GDM1 (cell line): ENCODE data around the gene LSM14A.
"Not testable (repeated sequence)": the region's sequence is repeated elsewhere in the genome, so short reads cannot be mapped to it uniquely, and the experiment has no call there.

Experiments used
- DNase-seq: peaks from one replicate; lab custom pipeline; 2025; lab: John Stamatoyannopoulos, UW

LSM14A gene

DNA sequence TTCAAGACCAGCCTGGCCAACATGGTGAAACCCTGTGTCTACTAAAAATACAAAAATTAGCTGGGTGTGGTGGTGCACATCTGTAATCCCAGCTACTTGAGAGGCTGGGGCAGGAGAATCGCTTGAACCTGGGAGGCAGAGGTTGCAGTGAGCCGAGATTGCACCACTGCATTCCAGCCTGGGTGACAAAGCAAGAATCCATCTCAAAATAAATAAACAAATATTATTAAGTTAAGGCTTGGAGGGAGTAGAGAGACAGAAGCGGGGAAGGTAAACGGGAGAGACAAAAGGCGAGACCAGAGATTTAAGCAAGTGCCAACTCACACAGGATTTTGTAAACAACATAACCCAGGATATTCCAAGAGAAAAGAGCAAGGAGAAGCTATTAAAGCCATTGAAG is 12.8 kb upstream of the LSM14A start:
- DNase-seq = not testable (repeated sequence)

DNA sequence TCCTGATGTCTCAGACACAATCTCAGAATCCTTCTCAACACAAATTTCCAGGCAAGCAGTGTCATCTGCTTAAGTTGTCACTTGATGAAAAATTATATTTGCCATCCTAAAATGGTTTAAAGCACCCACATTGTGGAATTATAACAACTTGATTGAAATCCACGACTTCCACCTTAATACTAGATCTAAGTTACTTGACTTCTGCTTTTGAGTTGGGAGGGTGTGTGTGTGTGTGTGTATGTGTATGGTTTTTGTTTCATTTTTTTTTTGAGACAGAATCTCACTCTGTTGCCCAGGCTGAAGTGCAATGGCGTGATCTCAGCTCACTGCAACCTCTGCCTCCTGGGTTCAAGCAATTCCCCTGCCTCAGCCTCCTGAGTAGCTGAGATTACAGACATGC is 10.4 kb upstream of the LSM14A start:
- not testable (repeated sequence) for DNase-seq

DNA sequence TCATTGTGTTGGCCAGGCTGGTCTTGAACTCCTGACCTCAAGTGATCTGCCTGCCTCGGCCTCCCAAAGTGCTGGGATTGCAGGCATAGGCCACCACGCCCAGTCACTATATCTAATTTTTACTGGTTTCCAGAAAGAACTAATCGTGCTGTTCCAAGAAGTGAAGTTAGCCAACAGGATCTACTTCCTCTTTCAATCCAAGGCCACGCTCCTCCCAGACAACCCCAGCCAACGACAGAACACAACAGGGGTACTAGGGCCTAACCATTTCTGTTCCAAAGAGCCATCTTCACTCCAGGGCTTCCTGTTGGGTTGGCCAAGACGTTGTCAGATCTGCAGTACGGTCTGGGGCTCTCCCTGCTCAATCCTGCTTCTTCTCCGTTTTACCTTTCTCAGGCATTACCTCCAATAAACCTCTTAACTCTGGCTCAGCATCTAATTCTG is 7.0 kb upstream of the LSM14A start:
- no peak for DNase-seq

DNA sequence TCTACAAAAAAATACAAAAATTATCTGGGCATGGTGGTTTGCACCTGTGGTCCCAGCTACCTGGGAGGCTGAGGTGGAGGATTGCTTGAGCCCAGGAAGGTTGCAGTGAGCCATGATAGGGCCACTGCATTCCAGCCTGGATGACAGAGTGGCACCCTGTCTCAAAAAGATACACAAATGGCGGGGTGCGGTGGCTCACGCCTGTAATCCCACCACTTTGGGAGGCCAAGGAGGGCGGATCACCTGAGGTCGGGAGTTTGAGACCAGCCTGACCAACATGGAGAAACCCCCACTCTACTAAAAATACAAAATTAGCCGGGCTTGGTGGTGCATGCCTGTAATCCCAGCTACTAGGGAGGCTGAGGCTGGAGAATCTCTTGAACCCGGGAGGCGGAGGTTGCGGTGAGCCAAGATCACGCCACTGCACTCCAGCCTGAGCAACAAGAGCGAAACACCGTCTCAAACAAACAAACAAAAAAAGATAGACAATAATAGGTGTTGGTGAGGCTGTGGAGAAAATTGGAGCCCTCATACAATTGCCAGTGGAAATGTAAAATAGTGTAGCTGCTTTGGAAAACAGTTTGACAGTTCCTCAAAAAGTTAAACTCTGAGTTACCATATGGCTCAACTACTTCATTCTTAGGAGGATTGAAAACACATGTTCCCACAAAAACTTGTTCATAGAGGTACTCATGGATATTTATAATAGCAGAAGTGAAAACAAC is 2.7 kb upstream of the LSM14A start:
- not testable (repeated sequence) for DNase-seq

DNA sequence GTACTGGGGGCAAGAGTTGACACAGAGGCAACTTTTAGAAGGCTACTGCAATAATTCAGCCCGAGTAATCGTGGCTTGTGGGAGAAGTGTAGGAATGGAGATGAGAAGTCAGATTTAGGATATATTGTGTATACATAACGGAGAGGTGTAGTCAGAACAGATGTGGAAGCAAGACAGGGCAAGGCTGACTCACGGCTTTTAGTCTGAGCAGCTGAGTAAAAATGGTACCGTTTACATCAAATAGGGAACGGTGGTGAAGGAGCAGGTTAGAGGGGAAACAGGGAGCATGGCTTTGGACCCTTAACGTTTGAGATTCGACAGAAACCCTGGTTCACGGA is 796 bp upstream of the LSM14A start:
- no peak for DNase-seq

DNA sequence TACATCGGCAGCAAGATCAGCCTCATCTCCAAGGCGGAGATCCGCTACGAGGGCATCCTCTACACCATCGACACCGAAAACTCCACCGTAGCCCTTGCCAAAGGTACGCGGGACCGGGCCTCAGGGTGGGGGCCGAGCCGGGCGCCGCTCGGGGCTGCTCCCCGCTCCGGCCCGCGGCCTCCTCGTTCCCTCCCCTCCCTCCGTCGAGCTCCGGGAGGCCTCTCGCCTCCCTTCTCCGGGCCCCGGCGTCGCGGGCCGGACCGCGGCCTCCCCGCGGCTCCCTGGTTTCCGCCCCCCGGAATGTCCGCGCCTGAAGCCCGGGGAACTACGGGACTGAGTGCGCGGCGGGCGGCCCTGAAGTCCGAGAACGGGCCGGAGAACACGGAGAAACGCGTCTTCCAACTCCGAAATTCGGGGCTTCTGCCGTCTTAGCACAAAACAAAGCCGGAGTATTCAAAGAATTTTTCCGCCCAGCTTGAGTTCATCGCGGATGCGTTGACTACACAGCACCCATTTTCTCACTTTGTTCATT is 423 bp downstream of the LSM14A start:
- DNase-seq = no peak

DNA sequence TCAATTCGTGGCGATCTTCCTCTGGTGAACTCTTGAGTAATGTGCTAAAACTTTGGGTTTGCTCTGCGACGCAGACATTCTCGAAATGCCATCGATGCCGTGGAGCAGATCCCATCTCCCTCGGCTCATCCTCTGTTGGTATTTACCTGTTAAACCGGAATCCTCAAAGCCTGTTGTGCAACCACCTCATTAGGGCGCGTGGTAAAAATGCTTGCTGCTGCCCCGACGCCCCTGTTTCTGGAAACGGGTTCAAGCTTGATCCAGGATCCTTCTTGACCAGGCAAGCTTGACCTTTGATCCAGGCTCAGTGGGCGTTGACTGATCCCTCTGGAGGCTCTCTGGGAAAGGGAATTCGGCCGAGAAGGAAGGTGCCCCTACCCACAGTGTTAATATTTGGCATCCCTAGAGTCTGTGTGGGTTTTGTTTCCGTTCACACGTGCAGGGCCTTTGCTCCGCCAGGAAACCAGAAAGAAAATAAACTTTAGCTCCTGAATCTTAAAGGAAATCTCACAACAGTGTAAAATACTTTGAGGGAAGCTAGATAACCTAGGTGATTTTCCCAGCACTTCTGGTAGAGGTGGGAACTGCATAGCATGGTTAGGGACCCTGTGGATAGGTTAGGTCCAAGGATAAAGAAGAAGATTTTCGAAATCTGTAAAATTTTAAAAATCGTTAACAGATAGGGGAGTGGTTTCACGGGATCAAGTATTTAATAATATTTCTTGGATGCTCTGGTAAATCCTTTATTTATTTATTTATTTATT is 1.1 kb downstream of the LSM14A start:
- no peak for DNase-seq

DNA sequence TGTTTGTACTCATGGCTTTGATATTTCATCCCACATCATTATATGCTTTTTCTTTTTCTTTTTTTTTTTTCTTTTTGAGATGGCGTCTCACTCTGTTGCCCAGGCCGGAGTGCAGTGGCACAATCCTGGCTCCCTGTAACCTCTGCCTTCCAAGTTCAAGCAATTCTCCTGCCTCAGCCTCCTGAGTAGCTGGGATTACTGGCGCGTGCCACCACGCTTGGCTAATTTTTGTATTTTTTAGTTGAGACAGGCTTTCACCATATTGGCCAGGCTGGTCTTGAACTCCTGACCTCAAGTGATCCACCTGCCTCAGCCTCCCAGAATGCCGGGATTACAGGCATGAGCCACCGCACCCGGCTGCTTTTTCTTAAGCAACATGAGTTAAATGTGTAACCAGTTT is 2.9 kb downstream of the LSM14A start:
- not testable (repeated sequence) for DNase-seq

DNA sequence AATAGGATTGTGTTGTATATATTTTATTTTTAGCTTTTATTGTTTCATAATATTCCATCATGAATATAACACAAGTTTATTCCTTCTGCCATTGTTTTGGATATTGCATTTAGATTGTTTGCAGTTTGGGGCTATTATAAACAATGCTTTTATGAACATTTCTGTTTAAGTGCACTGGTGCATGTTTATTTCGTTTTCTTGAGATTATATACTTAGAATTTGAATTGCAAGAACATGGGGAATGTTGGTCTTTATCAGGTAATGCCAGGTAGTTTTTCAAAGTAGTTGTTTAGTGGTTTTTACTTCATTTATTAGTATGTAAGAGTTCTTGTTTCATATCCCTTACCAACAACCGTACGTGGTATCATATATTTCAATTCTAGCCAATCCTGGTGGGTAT is 4.3 kb downstream of the LSM14A start:
- no peak for DNase-seq

DNA sequence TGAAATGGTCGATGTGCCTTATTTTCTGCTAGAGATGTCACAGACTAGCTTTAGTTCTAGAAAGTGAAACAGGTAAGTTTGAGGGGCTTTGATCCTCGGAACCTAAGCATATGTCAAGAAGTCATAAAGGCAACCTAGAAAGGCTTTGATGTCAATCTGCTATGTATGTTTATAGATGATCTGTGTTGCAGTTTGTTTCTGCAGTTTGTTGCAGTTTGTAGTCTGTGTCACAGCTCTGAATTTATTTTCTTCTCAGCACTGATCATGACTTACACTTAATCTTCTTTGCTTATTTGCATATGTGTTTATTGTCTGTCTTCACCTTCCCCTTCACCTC is 5.9 kb downstream of the LSM14A start:
- no peak for DNase-seq

DNA sequence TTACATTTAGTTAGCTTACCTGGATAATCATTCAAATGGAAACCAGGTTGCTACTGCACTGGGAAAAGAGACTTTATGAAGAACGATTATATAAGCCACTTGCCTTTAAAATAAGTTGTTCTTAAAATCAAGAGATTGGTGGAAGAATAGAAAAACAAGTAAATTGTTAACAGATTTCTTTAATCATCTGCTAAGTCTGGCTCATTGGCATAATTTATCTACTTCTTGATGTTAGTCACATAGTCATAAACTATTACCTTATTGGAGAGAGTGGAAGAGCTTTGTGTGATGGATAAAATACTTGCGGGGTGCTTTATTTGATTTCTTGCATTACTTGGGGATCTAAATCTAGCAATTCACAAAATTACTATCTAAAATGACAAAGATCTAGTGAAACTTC is 6.8 kb downstream of the LSM14A start:
- DNase-seq = no peak

DNA sequence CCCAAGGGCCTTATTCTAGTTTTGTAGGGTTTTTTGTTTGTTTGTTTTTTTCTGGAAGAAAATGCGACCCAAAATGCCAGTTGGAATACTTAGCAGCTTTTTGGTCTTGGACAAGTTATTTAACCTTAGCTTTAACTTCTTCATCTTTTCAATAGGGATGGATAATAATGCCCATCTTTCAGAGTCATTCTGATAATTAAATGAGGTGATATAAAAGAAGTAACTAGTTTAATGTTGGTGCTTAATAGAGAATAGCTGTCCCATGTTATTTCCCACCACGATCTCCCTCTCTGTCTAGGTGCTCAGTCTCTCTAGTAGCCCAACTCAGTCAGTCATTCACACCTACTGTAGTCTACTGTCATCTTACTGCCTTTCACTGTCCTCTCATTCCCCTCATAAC is 8.0 kb downstream of the LSM14A start:
- no peak for DNase-seq

DNA sequence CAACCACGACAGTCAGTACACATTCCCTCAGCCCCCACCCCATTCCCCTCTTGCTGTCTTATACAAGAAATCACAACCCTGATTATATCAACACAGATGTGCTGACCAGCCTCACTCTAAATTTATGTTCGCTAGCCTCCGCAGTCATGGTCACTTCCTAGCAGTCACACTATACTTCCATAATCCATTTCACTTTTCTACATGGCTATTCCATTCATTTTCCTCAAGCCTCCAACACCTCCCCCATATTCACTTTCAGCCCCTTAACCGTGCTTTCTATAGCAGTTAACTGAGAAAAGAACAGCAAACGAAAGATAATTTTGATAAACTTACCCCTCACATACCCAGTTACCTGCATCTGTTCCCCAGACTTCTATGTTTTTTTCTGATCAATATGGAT is 8.4 kb downstream of the LSM14A start:
- no peak for DNase-seq

DNA sequence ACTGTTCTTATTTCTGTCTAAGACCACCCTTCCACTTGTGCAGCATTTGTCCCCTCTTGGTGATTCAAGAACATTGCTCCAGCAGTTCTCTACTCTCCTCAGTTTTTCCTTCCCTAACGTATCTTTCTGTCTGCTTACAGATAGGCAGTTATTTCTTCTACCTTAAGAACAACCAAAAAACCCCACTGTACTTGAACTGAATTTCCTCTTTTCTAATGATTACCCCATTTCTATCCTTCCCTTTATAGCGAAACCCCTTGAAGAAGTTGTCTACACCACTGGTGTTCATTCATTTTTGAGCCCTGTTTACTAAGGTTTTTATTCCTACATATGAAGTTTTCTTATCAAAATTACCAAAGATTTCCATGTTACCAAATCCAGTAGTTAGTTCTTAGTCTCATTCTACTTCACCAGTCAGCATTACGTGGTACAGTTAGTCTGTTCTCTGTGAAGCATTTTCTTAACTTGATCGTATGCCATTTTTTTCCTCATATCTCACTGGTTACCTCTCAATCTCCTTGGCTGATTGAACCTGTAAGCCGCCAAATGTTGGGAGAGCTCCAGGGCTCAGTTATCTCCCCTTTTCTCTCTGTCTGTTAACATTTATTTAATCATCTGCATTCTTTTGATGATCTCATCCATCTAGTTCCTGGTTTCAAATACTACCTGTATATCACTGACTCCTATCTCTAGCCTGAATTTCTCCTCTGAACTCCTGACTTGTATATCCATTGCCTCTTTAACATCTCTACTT is 9.0 kb downstream of the LSM14A start:
- DNase-seq = no peak

DNA sequence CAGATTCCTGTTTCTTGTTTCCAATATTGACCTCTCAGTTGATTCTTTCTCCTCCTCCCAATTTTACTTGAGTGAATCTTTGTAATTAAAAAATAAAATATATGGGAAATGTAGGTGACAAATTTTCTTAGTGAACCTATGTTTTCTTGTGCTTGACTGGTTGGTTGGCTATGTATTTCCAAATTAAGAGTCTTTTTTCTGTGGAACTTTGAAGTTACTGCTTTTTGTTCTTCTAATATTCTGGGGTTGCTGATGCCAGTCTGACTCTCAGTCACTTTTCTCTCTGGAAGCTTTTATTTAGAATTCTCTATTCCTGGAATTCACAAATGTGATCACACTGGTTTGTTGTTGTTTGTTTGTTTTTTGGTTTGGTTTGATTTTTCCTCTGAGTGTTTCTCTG is 9.8 kb downstream of the LSM14A start:
- DNase-seq = no peak

DNA sequence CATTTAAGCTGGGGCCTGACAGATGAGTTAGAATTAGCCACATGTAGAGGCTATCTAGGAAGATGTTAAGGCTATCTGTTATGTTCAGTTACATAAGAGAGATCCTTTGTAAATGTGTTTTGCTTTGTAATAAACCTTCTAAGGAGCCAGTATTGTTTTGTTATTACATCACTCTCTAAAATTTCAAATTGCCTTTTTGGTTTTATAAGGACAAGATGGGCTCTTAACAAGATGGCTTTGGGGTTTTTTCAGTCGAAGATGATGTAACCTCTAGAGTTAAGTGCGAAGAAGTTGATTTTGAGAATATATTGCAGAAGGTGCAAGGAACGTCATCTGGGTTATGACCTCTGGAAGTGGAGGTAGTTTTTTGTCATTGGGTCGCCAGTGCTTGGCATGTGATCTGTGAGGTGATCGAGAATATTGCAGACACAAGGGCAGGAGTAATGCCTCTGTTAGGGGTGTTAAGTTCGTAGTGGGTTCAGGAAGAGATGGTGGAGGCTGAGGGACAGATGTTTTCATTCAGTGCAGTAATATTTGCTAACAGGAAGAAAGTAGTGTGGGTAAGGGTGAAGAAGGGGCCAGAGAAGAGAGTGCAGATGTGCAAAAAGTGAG is 12.7 kb downstream of the LSM14A start:
- no peak for DNase-seq

DNA sequence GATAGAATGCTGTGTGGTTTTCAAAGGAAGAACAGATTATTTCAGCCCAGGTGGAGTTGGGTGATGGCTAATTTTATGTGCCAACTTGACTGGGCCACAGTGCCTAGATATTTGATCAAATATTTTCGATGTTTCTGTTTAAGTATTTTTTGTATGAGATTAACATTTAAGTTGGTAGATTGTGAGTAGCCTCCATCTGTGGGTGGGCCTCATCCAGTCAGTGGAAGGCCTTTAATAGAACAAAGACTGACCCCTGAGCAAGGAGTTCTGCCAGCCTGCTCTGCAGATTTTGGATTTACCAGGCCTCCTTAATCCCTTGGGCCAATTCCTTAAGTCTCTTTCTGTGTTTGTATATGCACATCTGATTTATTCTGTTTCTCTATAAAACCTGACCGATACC is 13.9 kb downstream of the LSM14A start:
- no peak for DNase-seq

DNA sequence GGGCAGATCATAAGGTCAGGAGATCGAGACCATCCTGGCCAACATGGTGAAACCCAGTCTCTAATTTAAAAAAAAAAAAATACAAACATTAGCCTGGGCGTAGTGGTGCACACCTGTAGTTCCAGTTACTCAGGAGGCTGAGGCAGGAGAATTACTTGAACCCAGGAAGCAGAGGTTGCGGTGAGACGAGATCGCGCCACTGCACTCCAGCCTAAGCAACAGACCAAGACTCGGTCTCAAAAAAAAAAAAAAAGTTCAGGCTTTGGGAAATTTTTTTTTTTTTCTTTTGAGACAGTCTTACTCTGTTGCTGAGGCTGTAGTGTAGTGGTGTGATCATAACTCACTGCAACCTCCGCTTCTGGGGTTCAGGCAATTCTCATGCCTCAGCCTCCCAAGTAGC is 14.7 kb downstream of the LSM14A start:
- DNase-seq = no peak

DNA sequence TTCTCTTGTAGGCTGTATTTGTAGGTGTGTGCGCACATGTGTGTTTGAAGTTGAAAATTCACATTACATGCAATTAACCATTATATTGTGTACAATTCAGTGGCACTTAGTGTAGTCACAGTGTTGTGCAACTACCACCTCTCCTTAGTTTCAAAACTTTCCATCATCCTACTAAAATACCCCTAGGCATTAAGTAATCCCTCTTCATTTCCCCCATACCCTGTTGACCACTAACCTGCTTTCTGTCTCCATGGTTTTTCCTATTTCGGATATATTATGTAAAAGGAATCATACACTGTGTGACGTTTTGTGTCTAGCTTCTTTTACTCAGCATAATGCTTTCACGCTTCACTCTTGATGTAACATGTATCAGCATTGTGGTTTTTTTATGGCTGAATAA is 16.1 kb downstream of the LSM14A start:
- DNase-seq = no peak

DNA sequence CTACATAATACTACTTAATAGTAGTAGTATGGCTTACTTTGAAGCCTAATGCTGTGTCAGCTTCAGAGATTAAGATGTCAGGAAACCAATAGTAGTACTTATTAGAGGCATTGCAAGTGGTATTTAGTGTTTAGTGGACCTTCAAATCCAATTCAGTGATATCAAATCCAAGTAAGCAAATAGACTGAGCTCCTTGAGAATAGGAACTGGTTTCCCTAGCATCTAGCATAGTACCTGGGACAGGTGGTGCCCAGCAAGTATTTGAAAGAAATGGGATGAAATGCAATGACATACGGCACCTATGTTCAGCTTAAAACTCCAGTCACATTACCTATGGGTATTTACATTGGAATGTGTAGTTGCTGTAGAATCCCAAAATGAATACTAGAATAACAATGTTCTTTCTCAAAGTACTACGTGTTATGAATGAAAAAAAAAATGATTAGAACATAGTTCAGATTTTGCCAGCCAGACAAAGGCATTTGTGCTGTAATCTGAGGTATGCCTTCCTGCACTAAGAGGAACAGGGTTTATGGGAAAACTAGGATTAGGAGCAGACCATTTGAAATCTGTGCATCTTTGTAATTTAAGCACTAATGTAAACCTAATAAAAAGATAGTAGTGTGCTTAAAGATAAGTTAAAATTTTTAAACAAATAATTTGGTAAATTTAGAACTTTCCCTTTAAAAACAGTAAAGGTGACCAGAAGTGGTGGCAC is 17.1 kb downstream of the LSM14A start:
- DNase-seq = no peak

DNA sequence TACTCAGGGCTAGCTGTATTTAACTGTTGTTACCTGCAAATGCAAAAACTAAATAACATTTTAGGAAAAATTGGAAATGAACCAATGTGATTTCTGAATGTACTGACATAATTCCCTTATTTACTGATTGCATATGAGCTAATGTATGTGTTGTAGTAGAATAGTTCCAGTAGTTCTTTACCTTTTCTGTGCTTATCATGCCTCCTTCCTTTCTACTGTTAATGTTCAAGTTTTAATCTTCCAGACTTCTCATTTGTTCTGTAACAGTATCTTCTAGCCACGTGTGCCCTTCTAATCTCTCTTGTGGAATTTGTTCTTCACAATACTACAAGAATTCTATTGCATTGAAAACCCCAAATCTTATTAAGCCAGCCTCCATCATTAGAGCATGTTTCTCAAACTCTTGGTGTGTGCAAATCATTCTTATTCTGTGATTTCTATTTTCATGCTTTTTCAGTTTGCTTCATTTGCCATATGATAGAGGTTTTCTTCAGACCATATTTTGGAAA is 17.7 kb downstream of the LSM14A start:
- no peak for DNase-seq
